GM21717 (cell line): ENCODE results near the gene RASAL2.

ENCODE experiments used
- ATAC-seq: cut with Tn5 transposase; IDR thresholded peaks from one replicate; pipeline ENCODE4 v1.9.1; 2021; ENCODE audit warnings: mild to moderate bottlenecking, moderate library complexity; ENCODE audit not compliant: unreplicated experiment

RASAL2 gene

DNA sequence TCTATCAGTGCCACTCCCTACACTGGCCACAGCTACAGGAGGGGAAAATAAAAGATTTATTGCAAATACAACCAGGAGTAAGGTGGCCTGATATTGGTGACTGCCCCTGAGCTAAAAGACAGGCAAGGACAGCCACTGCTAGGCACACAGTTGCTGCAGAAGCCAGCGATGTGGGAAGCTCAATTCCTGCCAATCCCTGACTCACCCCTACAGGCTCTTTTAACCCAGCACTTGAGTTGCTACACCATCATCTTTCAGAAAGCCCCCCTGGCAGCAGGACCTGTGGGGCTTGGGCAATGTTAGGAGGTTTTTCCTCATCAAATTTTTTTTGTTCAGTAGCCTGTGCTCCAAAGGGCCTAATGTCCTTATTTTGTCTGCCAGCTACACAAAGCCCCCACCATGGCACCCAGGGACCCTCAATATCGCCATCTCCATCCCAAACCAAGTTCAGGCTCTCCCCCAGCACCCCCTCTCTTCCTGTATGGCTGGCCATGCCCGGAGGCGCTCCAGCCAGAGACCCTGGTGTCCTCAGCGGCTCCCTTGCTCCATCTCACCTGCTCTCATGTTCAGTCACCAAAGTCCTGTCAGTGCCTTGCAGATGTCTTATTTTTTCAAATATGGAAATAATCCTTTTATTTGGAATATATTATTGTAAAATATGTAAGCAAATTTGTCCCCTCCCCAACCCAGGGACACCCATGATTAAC, 389.5 kb downstream of the RASAL2 start:
- no peak for ATAC-seq

DNA sequence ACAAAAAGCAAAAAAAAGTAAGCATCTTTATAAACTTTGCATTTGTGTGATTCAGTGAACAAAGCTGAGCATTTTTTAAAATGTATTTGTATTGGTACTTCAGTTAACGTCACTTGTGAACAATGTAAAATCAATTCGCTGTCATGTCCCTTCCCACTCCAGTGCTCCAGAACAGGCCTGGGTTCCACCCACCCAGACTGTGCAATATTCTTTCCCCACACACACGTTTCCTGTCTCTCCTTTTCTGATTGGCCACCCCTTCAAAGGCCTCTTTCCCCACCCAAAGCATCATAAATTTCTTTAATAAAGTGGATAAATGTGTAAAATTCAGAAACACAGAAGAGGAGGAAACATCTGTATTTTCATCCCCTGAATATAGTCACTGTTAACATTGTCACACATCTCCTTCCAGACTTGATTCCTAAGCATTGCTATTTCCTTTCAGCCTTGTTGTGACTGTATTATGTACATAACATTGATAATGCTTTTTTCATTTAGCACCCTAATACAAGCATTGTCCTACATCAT, 390.9 kb downstream of the RASAL2 start:
- no peak for ATAC-seq

DNA sequence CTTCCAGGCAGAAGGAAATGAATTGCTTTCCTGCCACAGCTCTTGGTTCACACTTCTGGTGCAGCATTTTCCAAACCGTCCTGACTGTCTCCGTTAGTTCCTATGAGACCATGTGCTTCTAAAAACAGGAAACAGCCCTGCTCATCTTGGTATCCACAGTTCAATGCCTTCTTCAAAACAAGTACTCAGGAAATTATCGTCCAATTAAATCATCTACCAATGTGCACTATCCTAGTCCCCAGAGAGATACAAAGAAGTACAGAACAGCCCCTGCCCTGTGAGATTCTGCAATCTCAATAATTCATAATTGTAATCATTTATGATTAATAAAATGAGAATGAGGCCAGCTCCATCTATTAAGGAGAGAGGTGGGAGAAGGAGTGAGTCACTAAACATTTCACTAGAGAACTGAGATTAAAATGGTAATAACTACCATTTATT, 391.7 kb downstream of the RASAL2 start:
- no peak for ATAC-seq

DNA sequence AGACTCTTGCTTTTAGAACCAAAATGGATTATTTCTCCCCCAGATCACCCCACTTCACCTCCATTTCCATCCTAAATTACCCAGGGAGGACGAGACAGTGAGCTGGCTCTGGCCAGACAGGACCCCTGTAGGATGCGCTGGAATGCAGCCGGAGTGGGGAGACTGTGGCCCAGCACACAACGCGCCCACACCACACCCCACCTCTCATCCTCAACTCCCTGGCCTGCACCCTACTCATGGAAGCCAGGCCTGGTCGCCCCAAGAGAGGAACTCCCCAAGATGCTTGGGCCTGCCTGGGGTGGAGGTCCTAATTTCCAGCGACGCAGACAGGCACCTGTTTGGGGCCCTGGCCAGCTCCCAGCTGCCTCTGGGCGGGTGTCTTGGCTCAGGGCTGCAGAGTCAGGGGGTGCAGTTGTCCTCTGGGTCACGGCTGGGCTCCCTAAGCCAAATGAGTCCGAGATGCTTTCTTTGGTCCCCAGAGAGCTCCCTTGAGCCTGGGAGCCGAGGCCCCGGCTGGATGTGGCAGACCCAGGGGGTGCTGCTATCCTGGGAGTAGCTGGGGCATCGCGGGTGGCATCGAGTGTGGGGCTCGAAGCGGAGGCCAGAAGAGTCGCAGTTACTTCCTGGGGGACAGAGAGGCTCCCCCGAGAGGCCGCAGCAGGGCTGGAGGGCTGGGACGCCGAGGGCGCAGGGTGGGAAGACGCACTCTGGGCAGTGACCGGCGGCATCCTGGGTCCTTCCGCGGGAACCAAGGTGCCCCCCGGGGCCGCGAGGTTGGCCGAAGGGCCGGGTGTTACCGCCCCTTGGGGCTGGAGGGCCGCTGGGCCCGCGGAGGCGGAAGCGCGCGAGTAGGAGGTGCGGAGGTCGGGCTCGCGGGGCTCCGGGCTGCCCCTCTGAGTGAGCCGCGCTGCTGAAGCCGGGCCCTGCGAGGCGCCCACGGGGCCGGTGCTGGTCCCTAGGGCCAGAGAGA, 392.5 kb downstream of the RASAL2 start:
- no peak for ATAC-seq

DNA sequence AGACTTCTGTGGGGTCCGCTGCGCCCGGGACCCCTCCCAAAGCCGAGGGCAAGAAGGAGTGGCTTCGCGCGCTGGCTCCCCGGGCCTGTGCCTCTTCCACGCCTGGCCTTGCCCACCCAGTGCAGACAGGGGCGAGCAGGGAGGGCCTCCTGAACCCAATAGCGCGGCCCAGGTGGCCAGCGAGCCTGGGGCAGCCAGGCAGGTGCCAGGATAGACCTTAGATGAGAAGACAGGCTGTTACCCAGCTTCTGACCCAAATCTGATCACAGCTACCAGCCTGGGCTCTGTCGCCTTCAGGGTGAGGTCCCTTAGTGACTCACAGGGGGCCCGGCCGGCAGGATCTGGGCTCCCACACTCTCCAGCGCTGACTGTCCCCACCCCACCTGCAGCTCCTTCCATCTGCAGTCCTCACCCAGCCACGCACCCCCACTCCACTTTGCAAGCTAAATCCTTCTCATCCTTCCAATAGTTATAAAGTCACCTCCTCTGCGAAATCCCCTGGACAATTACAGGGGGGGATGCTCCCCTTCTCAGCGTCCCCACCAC, 393.2 kb downstream of the RASAL2 start:
- ATAC-seq, result no peak

DNA sequence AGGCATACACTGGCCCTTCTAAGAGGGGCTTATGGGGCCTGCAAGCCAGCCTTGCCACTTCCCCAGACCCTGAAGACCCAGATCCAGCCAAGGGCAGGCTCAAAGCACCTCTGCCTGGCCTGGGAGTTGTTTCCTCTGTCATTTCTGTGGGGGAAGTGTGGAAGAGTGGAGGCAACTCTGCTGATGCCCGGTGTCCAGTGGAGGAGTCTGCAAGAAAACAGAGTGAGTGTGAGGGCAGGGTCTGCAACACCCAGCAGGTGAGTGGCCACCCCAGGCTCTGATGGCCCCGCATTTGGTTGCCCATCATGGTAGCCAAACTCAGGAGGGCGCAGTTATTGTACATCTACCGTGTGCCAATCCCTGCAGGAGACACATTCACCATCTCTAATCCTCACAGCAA, 394.5 kb downstream of the RASAL2 start:
- no peak for ATAC-seq

DNA sequence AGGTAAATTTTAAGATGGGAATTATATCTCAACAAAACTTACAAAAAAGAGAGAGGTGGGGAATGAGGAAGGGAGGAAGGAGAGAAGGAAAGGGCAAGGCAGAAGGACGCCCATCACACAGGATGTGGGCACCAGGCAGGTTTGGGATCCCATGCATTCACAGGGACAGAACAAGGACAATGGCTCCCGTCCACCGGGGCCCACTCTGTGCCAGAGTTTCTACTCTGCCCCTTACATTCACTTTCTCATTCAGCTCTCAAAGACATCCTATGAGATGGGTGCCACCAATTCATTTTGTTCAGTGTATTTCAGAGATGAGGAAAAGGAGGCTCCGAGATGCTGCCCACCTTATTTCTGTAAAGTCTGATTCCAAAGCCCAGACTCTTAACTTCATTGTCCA, 395.5 kb downstream of the RASAL2 start:
- ATAC-seq, result no peak

DNA sequence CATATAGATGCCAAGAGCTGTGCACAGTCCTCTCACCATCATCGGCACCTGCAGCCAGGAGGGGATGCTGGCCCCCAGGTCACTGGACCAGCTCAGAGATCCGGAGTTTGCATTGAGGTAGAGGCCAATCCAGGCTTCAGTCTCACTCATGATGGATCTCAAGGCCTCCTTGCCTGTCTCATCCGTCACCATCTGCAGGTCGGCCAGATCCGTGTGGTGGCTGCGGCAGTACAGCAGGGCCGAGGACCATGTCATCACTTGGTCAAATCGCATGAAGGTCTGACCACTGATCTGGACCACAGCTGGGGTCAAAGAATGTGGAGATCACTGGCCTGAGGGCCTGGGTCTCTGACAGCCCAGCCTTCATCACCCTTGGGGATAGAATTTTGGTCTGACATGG, 396.2 kb downstream of the RASAL2 start:
- ATAC-seq, result no peak

DNA sequence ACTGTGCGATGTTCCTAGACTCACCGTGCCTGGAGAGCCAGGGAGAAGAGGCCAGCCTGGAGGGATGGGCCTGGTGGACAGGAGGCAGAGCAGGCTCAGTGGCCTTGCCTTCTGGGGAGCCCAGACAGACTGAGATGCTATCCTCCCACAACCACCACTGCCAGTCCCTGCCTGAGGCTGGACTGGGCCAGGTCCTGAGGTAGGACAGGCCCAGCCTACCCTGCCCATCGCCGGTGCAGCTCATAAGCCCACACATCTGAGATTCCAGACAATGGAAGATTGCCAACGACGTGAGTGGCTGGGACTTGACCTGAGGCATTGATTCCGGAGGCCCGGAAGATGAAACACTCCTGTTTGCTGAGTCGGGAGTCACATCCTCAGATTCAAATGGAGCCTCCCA, 397.1 kb downstream of the RASAL2 start:
- ATAC-seq, result no peak

DNA sequence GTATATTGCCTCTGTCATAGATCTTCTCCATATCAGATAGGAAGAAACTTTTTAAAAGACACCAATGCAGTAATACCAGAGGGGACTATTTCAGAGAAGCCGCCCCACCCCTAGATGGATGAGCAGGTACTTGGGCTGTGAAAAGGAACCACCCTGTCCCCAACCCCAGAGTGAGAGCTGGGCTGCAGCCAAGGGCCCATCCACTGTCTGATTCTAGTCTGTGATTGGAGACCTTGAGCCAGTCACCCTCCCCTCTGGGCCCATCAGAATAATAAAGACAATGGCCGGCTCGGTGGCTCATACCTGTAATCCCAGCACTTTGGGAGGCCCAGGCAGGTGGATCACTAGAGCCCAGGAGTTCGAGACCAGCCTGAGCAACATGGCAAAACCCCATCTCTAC, 397.8 kb downstream of the RASAL2 start:
- no peak for ATAC-seq

DNA sequence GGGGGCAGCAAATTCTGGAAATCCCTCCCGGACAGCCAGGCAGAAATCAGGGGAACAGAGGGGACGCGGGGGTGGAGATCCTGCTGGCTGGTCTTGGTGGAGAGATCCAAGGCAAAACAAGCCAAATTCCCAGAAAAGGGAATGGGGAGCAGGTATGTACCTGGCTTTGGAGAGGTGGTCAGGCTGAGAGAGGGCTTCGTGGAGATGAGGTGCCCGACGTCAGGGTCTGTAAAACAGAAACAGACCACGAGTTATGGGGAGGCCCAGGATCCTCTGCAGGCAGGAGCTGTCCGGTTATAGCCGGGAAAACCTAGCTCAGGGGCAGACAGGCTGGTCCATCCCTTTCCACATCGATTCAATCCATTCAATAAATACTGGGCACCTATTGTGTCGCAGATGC, 398.4 kb downstream of the RASAL2 start:
- ATAC-seq, result no peak

DNA sequence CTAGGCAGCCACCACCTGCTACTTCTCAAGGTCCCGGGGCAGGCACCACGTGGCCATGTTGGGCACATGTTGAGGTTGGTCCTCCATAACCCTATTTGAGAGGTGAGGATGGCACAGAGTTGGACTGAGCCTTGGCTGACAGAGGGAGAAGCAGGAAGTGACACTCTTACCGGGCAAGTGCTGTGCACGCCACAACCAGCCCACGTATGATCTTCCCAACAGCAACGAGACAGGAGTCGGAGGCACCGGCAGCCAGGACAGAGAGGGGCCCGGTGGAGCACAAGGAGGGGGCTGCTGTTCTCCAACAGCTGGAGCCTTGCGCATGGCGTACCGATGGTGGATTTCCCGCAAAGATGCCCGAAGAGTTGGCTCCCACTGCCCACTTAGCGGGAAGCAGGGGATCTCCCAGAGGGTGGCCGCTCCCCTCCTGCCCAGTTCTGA, 399.4 kb downstream of the RASAL2 start:
- ATAC-seq, result no peak

DNA sequence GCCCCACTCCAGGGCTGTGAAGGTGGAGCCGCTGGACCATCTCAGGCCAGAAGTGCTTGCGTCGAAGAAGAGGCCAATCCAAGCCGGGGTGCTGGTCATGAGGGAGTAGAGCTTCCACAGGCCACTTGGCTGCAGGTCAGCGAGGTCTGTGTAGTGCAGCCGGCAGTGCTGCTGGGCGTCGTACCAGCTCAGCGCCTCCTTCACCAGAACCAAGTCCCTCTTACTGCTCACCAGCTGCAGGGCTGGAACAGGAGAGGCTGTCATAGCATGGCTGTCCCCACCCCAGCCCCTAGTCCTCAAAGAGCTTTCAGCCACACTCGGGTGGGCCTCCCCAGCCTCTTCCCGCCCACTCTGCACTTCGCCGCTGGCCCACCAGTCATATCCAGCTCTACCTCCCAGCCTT, 400.7 kb downstream of the RASAL2 start:
- ATAC-seq, result no peak

DNA sequence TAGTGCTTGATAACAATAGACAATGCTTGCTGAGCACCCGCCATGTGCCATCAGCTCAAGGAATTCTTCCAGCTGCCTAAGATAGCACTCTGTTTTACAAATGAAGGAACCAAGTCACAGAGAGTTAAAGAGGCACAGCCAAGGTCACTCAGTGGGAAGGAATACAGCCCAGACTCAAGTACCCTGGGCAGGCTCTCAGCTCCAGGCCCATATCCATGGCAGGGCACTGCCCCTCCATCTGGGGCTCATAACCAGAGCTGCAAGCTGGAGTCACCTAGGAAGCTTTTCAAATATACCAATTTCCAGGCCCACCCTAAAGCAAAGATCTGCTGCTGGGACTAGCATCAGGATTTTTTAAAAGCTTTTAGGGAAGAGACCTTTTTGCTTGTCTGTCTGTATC, 401.3 kb downstream of the RASAL2 start:
- ATAC-seq, result no peak

DNA sequence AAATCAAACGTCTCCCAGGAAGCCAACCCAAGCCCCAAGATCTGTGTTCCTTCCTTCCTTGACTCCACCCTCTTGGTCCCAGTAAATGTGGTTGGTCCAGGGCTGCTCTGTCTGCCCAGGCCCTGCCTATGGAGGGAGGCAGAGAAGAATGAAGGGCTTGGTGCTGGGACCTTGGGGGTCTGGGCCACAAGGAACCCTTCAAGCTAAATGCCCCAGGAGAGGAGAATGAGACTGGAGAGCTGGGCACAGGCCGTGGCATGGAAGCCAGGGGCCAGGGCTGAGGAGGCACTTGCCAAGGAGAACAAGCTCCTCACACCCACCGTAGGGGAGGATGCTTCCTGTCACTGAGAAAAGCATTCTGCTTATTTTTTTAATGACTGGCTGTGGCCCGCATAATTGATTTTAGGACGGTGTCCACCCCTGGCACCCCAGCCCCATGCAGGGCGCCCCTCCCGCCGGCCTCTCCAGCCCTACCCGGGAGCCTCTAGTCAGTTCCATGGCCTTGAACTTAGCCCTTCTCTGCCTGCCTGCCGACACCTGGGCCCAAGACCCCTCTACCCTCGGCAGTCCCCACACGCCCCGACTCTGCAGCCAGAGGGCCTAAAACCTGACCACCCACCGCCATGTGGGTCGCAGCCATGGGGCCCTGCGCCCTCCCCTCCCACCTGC, 402.0 kb downstream of the RASAL2 start:
- no peak for ATAC-seq

DNA sequence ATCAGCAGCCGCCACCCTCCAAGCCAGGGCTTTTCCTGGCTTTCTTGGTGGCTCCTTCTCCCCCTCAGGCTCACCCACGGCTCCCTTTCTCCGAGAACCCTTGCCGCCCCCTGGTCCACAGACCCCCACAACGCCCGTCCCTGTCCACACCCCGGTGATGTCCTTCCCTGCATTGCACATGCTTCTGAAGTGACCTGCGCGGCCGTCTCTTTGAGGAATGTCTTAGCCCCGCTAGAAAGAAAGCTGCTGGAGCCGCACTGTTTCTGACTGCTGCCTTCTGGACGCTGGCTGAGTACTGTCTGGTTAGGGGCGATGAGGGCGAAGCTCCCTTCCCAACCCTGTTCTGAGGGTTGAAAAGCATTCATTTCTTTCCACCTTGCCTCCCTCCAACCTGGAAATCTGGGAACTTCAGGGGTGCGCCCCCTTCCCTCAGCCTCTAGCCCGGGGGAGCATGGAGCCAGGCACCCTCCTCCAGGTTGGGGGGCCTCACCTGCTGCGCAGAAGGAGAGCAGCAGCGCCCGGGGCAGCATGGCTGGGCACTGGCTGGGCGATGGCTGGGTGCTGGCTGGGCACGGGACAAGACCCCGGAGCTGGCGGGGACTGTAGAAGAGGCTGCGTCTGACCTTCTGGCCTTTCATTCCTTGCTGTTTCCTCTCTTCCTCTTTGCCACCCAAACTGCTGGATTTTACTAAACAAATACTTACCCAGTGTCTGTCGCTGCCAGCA, 402.7 kb downstream of the RASAL2 start, which contains the start of gene CLEC20A:
Gene CLEC20A, minus strand, starts transcription at position 555 of the 726 bp plus-strand sequence. Its CDS starts 25 bp downstream, at position 530.
- no peak for ATAC-seq

DNA sequence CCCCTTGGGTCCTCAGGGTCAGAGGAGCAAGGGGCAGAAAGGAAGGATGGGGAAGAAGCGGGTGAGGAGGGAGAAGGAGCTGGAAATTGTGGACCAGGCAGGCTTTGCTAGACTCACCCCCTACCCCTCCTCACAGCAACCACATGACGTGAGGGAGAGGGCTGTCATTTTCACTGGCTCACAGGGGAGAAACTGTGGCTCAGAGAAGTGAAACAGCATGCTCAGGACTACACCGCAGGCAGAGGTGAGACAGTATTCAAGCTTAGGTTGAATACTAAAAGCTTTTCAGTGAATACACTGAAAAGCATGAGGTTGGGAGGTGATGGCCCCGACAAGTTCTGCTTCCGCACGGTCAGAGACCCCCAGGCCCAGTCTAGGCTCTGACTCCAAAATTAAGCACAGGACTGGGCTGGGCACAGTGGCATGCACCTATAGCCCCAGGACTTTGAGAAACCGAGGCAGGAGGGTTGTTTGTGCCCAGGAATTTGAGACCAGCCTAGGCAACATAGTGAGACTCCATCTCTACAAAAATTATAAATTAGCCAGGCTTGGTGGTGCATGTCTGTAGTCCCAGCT, 404.1 kb downstream of the RASAL2 start:
- no peak for ATAC-seq

DNA sequence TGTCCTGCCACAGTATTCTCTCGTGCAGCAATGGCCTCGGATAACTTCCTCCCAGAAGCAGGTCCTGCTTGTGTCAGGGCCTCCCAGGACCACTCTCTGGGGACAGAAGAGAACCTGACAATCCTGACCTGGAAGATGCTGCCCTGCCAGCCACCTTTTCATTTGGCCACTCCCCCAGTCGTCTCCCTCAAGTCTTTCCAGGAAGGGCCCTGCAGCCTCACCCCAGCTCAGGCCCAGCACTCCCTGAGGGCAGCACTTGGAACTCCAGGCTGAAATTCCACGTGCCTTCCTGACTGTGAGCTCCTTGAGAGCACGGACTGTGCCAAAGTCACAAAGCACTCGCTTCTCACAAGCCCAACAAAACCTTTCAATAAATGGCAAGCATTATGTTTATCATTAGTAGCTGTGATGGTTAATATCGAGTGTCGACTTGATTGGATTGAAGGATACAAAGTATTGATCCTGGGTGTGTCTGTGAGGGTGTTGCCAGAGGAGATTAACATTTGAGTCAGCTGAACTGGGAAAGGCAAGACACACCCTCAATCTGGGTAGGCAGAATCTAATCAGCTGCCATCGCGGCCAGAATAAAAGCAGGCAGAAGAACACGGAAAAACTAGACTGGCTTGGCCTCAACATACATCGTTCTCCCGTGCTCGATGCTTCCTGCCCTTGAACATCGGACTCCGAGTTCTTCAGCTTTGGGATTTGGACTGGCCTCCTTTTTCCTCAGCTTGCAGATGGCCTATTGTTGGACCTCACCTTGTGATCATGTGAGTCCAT, 405.2 kb downstream of the RASAL2 start:
- ATAC-seq, result no peak
